Stimulated activated CD4-positive, alpha-beta T cell treated with anti-CD3 and anti-CD28 coated beads, TNF-alpha, amount 100 ng/mL, for 48 hours (primary cell): Measurements from ENCODE around the gene TMEM232.

Source experiments
- DNase-seq, 3 donors: peaks; one replicate each; pipeline ENCODE4 v3.0.0-alpha.2; 2020; ENCODE audit warnings: low read depth in 3 of 3

The TMEM232 gene

GRCh38 chr5:110402562-110402961, 323.9 kb downstream of the TMEM232 start:
- no peak for DNase-seq

GRCh38 chr5:110401881-110402280, 324.6 kb downstream of the TMEM232 start:
- no peak for DNase-seq

GRCh38 chr5:110398951-110399350, 327.5 kb downstream of the TMEM232 start:
- DNase-seq: no peak

- no peak for DNase-seq
Measured at GRCh38 chr5:110397281-110397680, 329.2 kb downstream of the TMEM232 start.

- no peak for DNase-seq
Measured at GRCh38 chr5:110386782-110387181, 339.7 kb downstream of the TMEM232 start.

GRCh38 chr5:110383231-110383630, 343.2 kb downstream of the TMEM232 start:
- DNase-seq: no peak

GRCh38 chr5:110377943-110378342, 348.5 kb downstream of the TMEM232 start:
- no peak for DNase-seq

- DNase-seq: no peak
Measured at GRCh38 chr5:110377361-110377760, 349.1 kb downstream of the TMEM232 start.

- DNase-seq: no peak
Measured at GRCh38 chr5:110376281-110376951, 350.1 kb downstream of the TMEM232 start.

- no peak for DNase-seq
Measured at GRCh38 chr5:110371725-110372041, 354.8 kb downstream of the TMEM232 start.

- no peak for DNase-seq
Measured at GRCh38 chr5:110371011-110371724, 355.3 kb downstream of the TMEM232 start.
